Parathyroid adenoma (tissue), 2 donors: ENCODE results near the gene ATAD3C.

Experiments
- H2AFZ ChIP-seq: fragments of 300-600 bp; sonication (generic); one replicate; pipeline ENCODE4 v1.7.0; 2017; ENCODE audit warnings: antibody characterized with exemption, mild to moderate bottlenecking
- H3K27ac ChIP-seq: fragments of 300-600 bp; sonication (generic); one replicate; pipeline ENCODE4 v1.7.0; 2017
- H3K27me3 ChIP-seq: fragments of 300-600 bp; sonication (generic); one replicate; pipeline ENCODE4 v1.7.0; 2017; ENCODE audit warnings: low read length; ENCODE audit not compliant: control insufficient read depth, insufficient read depth
- H3K36me3 ChIP-seq: fragments of 300-600 bp; sonication (generic); one replicate; pipeline ENCODE4 v1.7.0; 2017; ENCODE audit warnings: low read length; ENCODE audit not compliant: control insufficient read depth, insufficient read depth
- H3K4me1 ChIP-seq: fragments of 300-600 bp; sonication (generic); one replicate; pipeline ENCODE4 v1.7.0; 2017; ENCODE audit warnings: control low read depth
- H3K4me2 ChIP-seq: fragments of 300-600 bp; sonication (generic); one replicate; pipeline ENCODE4 v1.7.0; 2017; ENCODE audit warnings: low read length
- H3K4me3 ChIP-seq: fragments of 300-600 bp; sonication (generic); one replicate; pipeline ENCODE4 v1.7.0; 2017; ENCODE audit warnings: low read depth, low read length
- H3K79me2 ChIP-seq: fragments of 300-600 bp; sonication (generic); one replicate; pipeline ENCODE4 v1.7.0; 2017; ENCODE audit warnings: control low read depth
- H3K9ac ChIP-seq: fragments of 300-600 bp; sonication (generic); one replicate; pipeline ENCODE4 v1.7.0; 2017; ENCODE audit warnings: mild to moderate bottlenecking
- H3K9me3 ChIP-seq: fragments of 300-600 bp; sonication (generic); one replicate; pipeline ENCODE4 v1.7.0; 2017; ENCODE audit warnings: low read length; ENCODE audit not compliant: control insufficient read depth
- CTCF ChIP-seq: fragments of 300-600 bp; sonication (generic); IDR thresholded peaks from one replicate; pipeline ENCODE4 v1.7.0; 2017; ENCODE audit warnings: antibody characterized with exemption, mild to moderate bottlenecking
- donor health status: primary hyperparathyroidism.

Gene ATAD3C

GRCh38 chr1:1421147-1421906, 28.2 kb upstream of the ATAD3C start, which contains the start of gene ANKRD65:
Gene ANKRD65, minus strand, starts transcription at chr1:1421276. Its CDS starts 271 bp downstream, at chr1:1421005.
- no peak within 1 kb of the TSS for H3K9ac ChIP-seq
- no peak within 1 kb of the TSS for H3K4me3 ChIP-seq
- no peak within 1 kb of the TSS for H2AFZ ChIP-seq
- H3K4me1 ChIP-seq, result no peaks in the 10 kb centered on the region
- no peaks in the 10 kb centered on the region for H3K27me3 ChIP-seq
- H3K79me2 ChIP-seq, result no peaks in the 10 kb centered on the region
- no peak within 1 kb of the TSS for H3K27ac ChIP-seq
- TF ChIP-seq CTCF, result no peak
- no peak within 1 kb of the TSS for H3K4me2 ChIP-seq
- no peaks in the 10 kb centered on the region for H3K9me3 ChIP-seq
- no peaks in the 10 kb centered on the region for H3K36me3 ChIP-seq

- H2AFZ ChIP-seq, result no peak overlapping the region
- no peak overlapping the region for H3K27ac ChIP-seq
- TF ChIP-seq CTCF, result no peak
- no peak overlapping the region for H3K4me2 ChIP-seq
- no peaks in the 10 kb centered on the region for H3K36me3 ChIP-seq
- no peak overlapping the region for H3K9ac ChIP-seq
- H3K4me3 ChIP-seq, result no peak overlapping the region
- H3K27me3 ChIP-seq, result no peaks in the 10 kb centered on the region
- no peaks in the 10 kb centered on the region for H3K79me2 ChIP-seq
- no peaks in the 10 kb centered on the region for H3K9me3 ChIP-seq
- H3K4me1 ChIP-seq, result no peaks in the 10 kb centered on the region
These were observed 27.5 kb upstream of the ATAD3C start for GRCh38 chr1:1421907-1422464.

GRCh38 chr1:1422465-1423244, 26.8 kb upstream of the ATAD3C start:
- Histone ChIP-seq H3K4me3 (no peak overlapping the region), H3K27me3 (no peaks in the 10 kb centered on the region), H2AFZ (no peak overlapping the region), H3K79me2 (no peaks in the 10 kb centered on the region), H3K9me3 (no peaks in the 10 kb centered on the region), H3K27ac (no peak overlapping the region), H3K4me2 (no peak overlapping the region), H3K4me1 (no peaks in the 10 kb centered on the region), H3K9ac (no peak overlapping the region), H3K36me3 (no peaks in the 10 kb centered on the region)
- no peak for TF ChIP-seq CTCF

GRCh38 chr1:1423245-1423597, 26.3 kb upstream of the ATAD3C start:
- Histone ChIP-seq H3K4me2 (no peak overlapping the region), H3K9me3 (no peaks in the 10 kb centered on the region), H3K4me3 (no peak overlapping the region), H2AFZ (no peak overlapping the region), H3K4me1 (no peaks in the 10 kb centered on the region), H3K27me3 (no peaks in the 10 kb centered on the region), H3K9ac (no peak overlapping the region), H3K27ac (no peak overlapping the region), H3K36me3 (no peaks in the 10 kb centered on the region), H3K79me2 (no peaks in the 10 kb centered on the region)
- no peak for TF ChIP-seq CTCF
